Hepatocyte (in vitro differentiated cells): ENCODE results near the gene KRT7.

Source experiments
- CTCF ChIP-seq: fragments of 200-600 bp; sonication (generic); IDR thresholded peaks from 2 replicates; pipeline ENCODE4 v1.5.1; 2016; ENCODE audit warnings: antibody characterized with exemption, mild to moderate bottlenecking; ENCODE audit not compliant: poor library complexity
- EZH2 ChIP-seq: fragments of 200-600 bp; sonication (generic); IDR thresholded peaks from 2 replicates; pipeline ENCODE4 v1.6.1; 2016; ENCODE audit warnings: antibody characterized with exemption, mild to moderate bottlenecking, borderline replicate concordance

GRCh38 chr12:52215587-52216031, 17.4 kb upstream of the KRT7 start:
- TF ChIP-seq CTCF (no peak), EZH2 (no peak)
